GM23338 (cell line): Measurements from ENCODE around the gene SPAG16. TPM values are rescaled to one million over a fixed set of nuclear protein-coding genes. Genes with fewer than 3 reads are reported as not detected.

ENCODE experiments used
- ATAC-seq: fragments of 200-7000 bp; cut with Tn5 transposase; 3 replicates; pipeline ENCODE4 v1.9.1; 2020
- DNase-seq: peaks from one replicate; pipeline ENCODE4 v3.0.0-alpha.2; 2015; ENCODE audit warnings: low spot score
- H2AFZ ChIP-seq: fragments of 200-600 bp; sonication (generic); 2 replicates; pipeline ENCODE4 v1.8.0; 2016; ENCODE audit warnings: antibody characterized with exemption, mild to moderate bottlenecking, moderate library complexity
- H3F3A ChIP-seq: fragments of 200-600 bp; sonication (generic); replicated peaks from 2 replicates; pipeline ENCODE4 v1.8.0; 2017; ENCODE audit warnings: antibody characterized with exemption, mixed run types, low read depth
- H3K27ac ChIP-seq: fragments of 200-600 bp; sonication (generic); 2 replicates; pipeline ENCODE4 v1.6.1; 2016; ENCODE audit warnings: low read depth
- H3K27me3 ChIP-seq: fragments of 200-600 bp; sonication (generic); 2 replicates; pipeline ENCODE4 v1.8.0; 2016; ENCODE audit warnings: mild to moderate bottlenecking, mixed run types, moderate library complexity; ENCODE audit not compliant: insufficient read depth
- H3K36me3 ChIP-seq: fragments of 200-600 bp; sonication (generic); 2 replicates; pipeline ENCODE4 v1.8.0; 2016; ENCODE audit warnings: mild to moderate bottlenecking; ENCODE audit not compliant: insufficient read depth
- H3K4me1 ChIP-seq: fragments of 200-600 bp; sonication (generic); 2 replicates; pipeline ENCODE4 v1.8.0; 2016; ENCODE audit warnings: mild to moderate bottlenecking, moderate library complexity; ENCODE audit not compliant: insufficient read depth
- H3K4me2 ChIP-seq: fragments of 200-600 bp; sonication (generic); 2 replicates; pipeline ENCODE4 v1.7.1; 2017; ENCODE audit warnings: mixed run types
- H3K4me3 ChIP-seq: fragments of 200-600 bp; sonication (generic); 2 replicates; pipeline ENCODE4 v1.6.1; 2016; ENCODE audit warnings: mixed run types
- H3K79me2 ChIP-seq: fragments of 200-600 bp; sonication (generic); replicated peaks from 2 replicates; pipeline ENCODE4 v1.8.0; 2017; ENCODE audit warnings: mild to moderate bottlenecking; ENCODE audit not compliant: insufficient read depth
- H3K9me2 ChIP-seq: fragments of 200-600 bp; sonication (generic); 2 replicates; pipeline ENCODE4 v1.8.0; 2017; ENCODE audit not compliant: insufficient read depth
- H4K20me1 ChIP-seq: fragments of 200-600 bp; sonication (generic); replicated peaks from 2 replicates; pipeline ENCODE4 v1.8.0; 2017; ENCODE audit warnings: mild to moderate bottlenecking; ENCODE audit not compliant: insufficient read depth
- H3K27ac Mint-ChIP-seq: 2 replicates; pipeline ENCODE4 v1.8.0; 2020; ENCODE audit warnings: inconsistent platforms, mild to moderate bottlenecking, moderate library complexity, mixed read lengths
- H3K27me3 Mint-ChIP-seq: 3 replicates; pipeline ENCODE4 v1.8.0; 2022; ENCODE audit warnings: low read depth, mild to moderate bottlenecking, moderate library complexity, mixed read lengths, inconsistent platforms; ENCODE audit not compliant: insufficient read depth, poor library complexity
- H3K36me3 Mint-ChIP-seq: 3 replicates; pipeline ENCODE4 v1.8.0; 2021; ENCODE audit warnings: low read depth, mild to moderate bottlenecking, inconsistent platforms, moderate library complexity, mixed read lengths
- H3K4me1 Mint-ChIP-seq: 3 replicates; pipeline ENCODE4 v1.8.0; 2020; ENCODE audit warnings: mild to moderate bottlenecking, inconsistent platforms, mixed read lengths
- H3K4me3 Mint-ChIP-seq: 3 replicates; pipeline ENCODE4 v1.8.0; 2021; ENCODE audit warnings: moderate library complexity, mild to moderate bottlenecking, inconsistent platforms, mixed read lengths
- H3K9me3 Mint-ChIP-seq: 3 replicates; pipeline ENCODE4 v1.8.0; 2020; ENCODE audit warnings: moderate library complexity, mild to moderate bottlenecking, inconsistent platforms, mixed read lengths
- CTCF ChIP-seq, 2 experiments: fragments of 200-600 bp in 1 of 2; sonication (generic) in 1 of 2; conservative IDR thresholded peaks; 2 replicates each; pipeline versions ENCODE4 v1.5.1 to v1.6.1; 2016 to 2017; ENCODE audit warnings: antibody characterized with exemption in 2 of 2, low read depth in 2 of 2, mild to moderate bottlenecking in 2 of 2, moderate library complexity in 1 of 2
- ETS1 ChIP-seq: IDR thresholded peaks from 2 replicates; pipeline ENCODE4 v1.6.1; 2016; ENCODE audit warnings: antibody characterized with exemption
- EZH2 ChIP-seq: fragments of 200-600 bp; sonication (generic); IDR thresholded peaks from one replicate; pipeline ENCODE4 v1.8.0; 2017; ENCODE audit warnings: antibody characterized with exemption, mild to moderate bottlenecking, low read depth; ENCODE audit not compliant: unreplicated experiment
- EZH2phosphoT487 ChIP-seq: fragments of 200-600 bp; sonication (generic); IDR thresholded peaks from one replicate; pipeline ENCODE4 v1.8.1; 2018; ENCODE audit warnings: antibody characterized with exemption; ENCODE audit not compliant: unreplicated experiment
- JUNB ChIP-seq: IDR thresholded peaks from one replicate; pipeline ENCODE4 v1.6.1; 2016; ENCODE audit warnings: antibody characterized with exemption; ENCODE audit not compliant: unreplicated experiment
- REST ChIP-seq: IDR thresholded peaks from one replicate; pipeline ENCODE4 v1.6.1; 2018; ENCODE audit warnings: antibody characterized with exemption; ENCODE audit not compliant: unreplicated experiment
- STAT1 ChIP-seq: IDR thresholded peaks from one replicate; pipeline ENCODE4 v1.6.1; 2016; ENCODE audit warnings: antibody characterized with exemption; ENCODE audit not compliant: unreplicated experiment
- ZNF114 ChIP-seq: fragments of 250-450 bp; sonication (Bioruptor Pico); IDR thresholded peaks from 2 replicates; pipeline ENCODE4 v1.5.0; 2020; ENCODE audit warnings: mild to moderate bottlenecking, moderate library complexity
- ZNF462 ChIP-seq: fragments of 250-450 bp; sonication (Bioruptor Pico); IDR thresholded peaks from 2 replicates; pipeline ENCODE4 v1.5.0; 2020; ENCODE audit warnings: mild to moderate bottlenecking, moderate library complexity
- polyA plus RNA-seq: library from polyadenylated mRNA; unstranded; fragments of >200 nt; fragmentation: Nextera tagmentation; extraction: Ambion mirVana; gene quantifications from 2 replicates; pipeline ENCODE4 v1.2.1, GENCODE V29; 2016
- total RNA-seq: library from RNA; depleted of rRNA; stranded (reverse); fragments of >200 nt; shearing (Covaris generic); gene quantifications from 2 replicates; pipeline ENCODE4 v1.2.3, GENCODE V29; 2014

The SPAG16 gene
- total and polyA plus RNA-seq, 2 experiments from 2014 or later = 19.7 to 47.8 TPM

GRCh38 chr2:213306316-213306942 lies 22.2 kb downstream of the SPAG16 start:
- Mint-ChIP-seq H3K9me3 (peaks cover 28% of the 10 kb centered on the region), H3K27ac (peak overlapping the region; percentile 91), H3K27me3 (no peaks in the 10 kb centered on the region), H3K36me3 (peaks cover 49% of the 10 kb centered on the region), H3K4me1 (no peaks in the 10 kb centered on the region), H3K4me3 (no peak overlapping the region)
- Histone ChIP-seq H3K36me3 (peaks cover 10% of the 10 kb centered on the region; the same call in 1 of the 2 replicates), H3K4me3 (no peak overlapping the region), H2AFZ (no peak overlapping the region), H3K79me2 (no peaks in the 10 kb centered on the region), H3K27ac (no peak overlapping the region), H3K27me3 (no peaks in the 10 kb centered on the region), H3K4me1 (no peaks in the 10 kb centered on the region), H3K9me2 (no peaks in the 10 kb centered on the region), H4K20me1 (no peaks in the 10 kb centered on the region), H3F3A (no peaks in the 10 kb centered on the region), H3K4me2 (no peak overlapping the region)
- DNase-seq (no peak), ATAC-seq (no peak)
- TF ChIP-seq STAT1 = no peak
- no peak for TF ChIP-seq EZH2
- no peak for TF ChIP-seq JUNB
- no peak for TF ChIP-seq ZNF114 (CRISPR knock-in tag)
- TF ChIP-seq ETS1 = no peak
- no peak for TF ChIP-seq EZH2phosphoT487
- no peak for TF ChIP-seq REST
- TF ChIP-seq CTCF (conservative IDR thresholded peaks at IDR 0.05; ENCODE audit: low read depth in 2 of 2) = no peak
- TF ChIP-seq ZNF462 = no peak
